A549 treated with AZD9567 at 1 μM for 4 hours (cell line): ENCODE results near the gene ZNF208. TPM values are rescaled to one million over a fixed set of nuclear protein-coding genes. Genes with fewer than 3 reads are reported as not detected.

ENCODE experiments used
- total RNA-seq: library from RNA; stranded (reverse); fragments of 200-300 nt; extraction: Qiagen RNA extraction; gene quantifications from 5 replicates; pipeline ENCODE4 v1.2.3, GENCODE V29; 2022; ENCODE audit not compliant: insufficient read depth

The ZNF208 gene
- total RNA-seq = not detected in 5 replicates

GRCh38 chr19:22010437-22011143 is at the start of gene ZNF208:
Gene ZNF208 (minus strand): TSS chr19:22010943. CDS start chr19:22010794, 149 bp downstream.

Other genes starting within 250 kb of the ZNF208 start
- gene ZNF100, start 243.4 kb downstream of the ZNF208 start, total RNA-seq = not detected in 5 replicates
- 2.6 to 5.1 TPM (median 2.7 TPM) in 5 replicates for gene ZNF43, start 174.8 kb downstream of the ZNF208 start, total RNA-seq
- gene ZNF257, start 41.5 kb upstream of the ZNF208 start, total RNA-seq = not detected in 5 replicates
- gene ZNF676, start 186.0 kb upstream of the ZNF208 start, total RNA-seq = not detected in 5 replicates